Limb (tissue), 2 donors: ENCODE results near the gene STX16.
A peak's percentile ranks its signal among the peaks of the same experiment; 100 is the strongest.

ENCODE experiments used
- DNase-seq, 2 donors: peaks; one replicate each; pipeline ENCODE4 v3.0.0-alpha.2; 2016; ENCODE audit errors: extremely low spot score in 2 of 2

Gene STX16

DNA sequence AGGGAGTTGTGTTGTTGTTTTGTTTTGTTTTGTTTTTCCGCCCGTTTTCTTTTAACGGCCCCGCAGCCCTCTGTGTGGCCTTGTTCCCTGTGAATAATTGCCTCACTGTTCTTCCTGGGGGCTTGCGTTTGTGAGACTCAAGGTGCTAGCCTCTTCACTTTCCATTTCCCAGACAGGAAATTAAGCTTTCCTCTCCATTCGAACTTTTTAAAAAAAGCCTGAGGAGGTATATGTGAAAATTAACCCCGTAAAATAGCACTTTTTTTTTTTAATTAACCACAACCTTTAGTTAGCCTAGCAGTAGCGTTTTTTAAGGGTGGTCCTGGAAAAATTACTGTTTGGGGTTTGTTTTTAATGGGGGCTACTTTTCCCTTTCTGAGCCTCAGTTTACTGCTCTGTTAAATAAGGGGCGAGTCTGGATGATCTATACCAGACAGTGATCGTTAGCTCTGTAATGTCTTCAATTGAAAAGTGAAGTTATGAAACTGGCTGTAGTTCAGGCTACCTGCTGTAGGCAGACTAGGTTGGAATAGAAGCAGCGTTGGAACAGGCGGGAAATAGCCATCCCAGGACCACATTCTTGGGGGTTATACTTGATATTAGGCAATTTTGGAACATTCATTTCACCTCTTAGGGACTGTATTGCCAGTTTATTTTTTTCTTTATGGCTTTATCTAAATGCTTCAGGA, 1.7 kb downstream of the STX16 start:
- no peak for DNase-seq

DNA sequence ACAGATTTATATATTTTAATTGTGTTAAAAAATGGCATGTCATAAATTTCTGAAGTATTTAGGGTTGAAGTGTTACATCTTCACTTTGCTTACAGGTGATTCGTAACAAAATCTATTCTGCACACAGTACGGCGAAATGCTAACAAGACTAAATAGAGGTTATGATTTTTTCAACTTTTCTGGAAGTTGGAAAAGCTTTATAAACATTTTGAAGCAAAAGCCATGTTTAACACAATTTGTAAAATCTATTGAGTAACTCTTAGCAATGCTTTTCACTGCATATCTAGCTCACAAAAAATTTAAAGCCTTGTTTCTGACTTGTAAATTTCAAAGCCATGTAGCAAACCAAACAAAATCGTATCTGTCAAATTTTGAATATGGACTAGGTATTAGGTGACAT, 3.3 kb downstream of the STX16 start:
- DNase-seq, result no peak

DNA sequence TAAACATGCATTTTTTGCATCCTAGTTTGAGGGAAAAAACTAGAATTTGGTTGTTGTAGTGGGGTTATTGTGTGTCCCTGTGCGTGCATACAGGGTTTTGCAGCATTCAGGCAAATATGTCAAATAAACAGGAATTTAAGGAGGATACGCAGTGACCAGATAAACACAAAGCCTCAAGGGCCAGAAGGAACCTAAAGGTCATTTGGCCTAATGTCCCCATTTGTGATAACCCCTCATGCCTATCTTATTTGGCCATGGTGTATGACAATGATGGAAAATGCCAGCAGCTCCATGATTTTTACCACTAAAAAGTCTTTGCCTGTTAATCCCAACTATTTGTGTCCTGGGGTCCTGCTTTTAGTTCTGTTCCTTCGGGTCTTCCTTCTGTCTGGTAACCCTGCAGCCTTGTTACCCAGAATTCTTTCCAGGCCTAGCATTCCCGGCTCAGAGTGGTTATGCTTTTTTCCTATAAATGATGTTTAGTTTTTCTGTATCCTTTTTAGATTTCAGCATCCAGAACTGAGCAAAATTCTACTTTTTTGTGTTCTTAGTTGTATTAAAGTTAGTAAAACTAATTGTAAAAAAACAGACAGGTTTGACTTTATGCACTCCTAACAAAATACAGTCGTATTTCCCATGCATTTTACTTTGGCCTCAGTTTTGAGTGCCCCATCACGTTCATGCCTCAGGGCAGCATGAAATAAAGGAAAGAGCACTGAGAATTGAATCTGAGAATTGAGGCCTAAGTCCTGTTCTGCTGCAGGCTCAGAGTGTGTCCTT, 4.4 kb downstream of the STX16 start:
- no peak for DNase-seq

DNA sequence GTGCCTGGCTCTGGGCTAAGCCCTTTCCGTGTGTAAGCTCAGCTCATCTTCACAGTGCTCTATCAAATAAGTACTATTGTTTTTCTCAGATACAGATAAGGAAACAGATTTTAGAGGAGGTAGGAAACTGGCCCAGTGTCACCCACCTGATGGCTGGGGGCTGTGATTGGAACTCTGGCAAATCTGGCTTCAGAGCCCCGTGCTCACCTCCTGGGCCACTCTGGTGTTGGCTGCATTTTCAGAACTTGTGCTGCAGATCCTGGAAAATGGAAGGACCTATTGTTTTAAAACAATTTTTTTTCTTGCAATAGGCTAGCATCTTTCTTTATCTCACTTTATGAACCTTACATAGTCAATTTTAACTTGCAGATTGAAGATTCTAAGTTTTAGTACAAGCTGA, 5.7 kb downstream of the STX16 start:
- no peak for DNase-seq

DNA sequence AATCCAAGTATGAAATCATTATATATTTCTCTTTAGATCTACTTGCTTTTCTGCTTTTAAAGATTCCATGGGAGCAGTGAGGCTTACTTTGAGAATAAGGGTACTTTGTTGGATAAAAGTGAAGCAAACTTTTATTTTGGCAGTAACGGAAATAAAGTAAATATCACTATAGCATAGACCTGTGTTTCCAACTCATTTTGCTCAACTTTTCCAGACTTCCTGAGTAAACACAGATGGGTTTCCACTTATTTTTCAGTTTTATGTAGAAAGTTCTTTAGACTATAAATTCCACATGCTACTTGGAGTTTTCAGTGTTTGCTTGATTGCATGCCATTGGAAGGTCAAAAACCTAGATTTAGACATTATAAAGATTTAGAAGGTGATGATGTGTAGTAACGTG, 6.2 kb downstream of the STX16 start:
- peak in 1 of 2 donors; percentile 69 for DNase-seq

DNA sequence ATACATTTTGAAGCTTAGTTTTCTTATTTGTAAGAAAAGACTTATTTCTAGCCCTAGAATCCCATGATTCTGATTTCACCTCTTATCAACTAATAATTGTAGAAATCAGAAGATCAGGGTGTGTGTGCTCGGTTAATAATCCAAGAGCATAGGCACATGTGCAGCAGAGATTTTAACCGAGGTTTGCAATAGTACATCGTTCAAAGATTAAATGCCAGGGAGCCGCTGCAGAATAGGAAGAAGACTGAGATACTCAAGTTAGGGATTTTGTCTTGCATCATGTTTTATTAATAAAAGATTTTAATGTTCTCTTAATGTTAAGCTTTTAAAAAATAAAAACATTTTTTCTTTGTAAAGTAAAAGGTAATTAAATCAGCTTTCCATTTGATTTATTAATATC, 6.9 kb downstream of the STX16 start:
- DNase-seq, result no peak

DNA sequence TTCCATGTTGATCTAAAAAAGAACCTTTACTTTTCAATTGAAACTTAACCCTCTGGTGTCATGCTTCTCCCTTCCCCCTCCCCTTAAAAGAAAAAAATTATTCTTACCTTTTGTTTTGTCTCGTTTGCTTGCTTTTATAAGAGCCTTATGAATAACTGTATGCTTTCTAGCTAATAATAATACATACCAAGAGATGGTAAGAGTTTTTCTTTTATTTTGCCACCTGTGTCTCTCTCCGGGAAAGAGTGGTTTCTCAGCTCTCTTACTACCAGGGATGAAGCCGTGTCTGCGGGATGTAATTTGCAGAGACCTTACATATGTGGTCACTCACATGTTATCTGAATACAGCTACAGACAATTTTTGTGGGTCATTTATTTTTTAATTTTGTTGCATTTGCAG, 7.7 kb downstream of the STX16 start:
- no peak for DNase-seq

DNA sequence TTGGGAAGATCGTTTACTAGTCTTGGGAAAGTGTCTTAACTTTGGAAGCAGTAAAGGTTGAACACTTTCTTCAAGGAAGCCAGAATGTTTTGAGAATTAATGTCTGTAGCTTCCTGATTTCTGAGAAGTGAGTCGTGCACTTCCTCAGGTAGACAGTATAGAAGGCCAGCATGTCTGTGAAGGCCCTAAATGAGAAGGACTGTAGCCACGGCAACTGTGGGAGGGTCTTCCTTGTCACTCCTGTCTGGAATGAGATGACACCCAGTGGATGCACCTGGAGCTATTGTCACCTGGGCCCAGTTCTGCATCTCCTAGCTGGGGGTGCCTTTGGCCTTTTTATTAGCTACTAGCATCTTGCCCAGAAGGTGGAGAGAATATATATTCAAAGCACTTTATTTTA, 8.8 kb downstream of the STX16 start:
- DNase-seq, result no peak

DNA sequence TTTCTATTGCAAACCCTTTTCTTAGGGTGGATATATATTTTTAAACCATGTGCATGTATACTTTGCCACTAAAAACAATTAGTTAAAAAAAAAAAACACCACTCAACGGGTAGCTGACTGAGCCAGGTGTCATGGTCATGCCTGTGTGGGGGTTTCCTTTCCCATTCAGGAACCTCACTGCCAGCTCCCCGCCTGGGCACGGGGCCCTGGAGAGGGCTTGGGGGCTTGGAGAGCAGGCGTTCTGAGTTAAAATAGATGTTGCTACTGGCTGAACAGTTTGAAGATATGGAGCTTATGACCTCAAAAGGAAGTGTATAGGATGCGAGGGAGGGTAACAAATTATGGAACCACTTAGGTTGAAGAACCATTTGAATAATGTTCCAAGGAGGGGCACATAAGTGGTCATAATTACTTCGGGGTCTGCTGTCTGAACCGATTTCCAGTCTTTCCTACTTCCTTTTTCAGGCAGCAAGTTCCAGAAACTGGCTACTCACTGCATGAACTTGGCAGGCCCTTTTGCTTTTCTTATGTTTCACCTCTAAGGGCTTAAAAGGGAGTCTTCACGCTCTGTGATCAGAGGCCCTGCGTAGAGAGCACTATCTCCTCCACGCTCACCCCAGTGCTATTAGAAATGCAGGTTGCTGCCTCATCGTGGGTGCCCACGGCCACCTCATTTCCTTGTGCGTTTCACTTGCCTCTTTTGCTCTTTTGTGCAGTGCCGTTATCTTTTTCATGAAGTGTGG, 9.9 kb downstream of the STX16 start:
- no peak for DNase-seq

DNA sequence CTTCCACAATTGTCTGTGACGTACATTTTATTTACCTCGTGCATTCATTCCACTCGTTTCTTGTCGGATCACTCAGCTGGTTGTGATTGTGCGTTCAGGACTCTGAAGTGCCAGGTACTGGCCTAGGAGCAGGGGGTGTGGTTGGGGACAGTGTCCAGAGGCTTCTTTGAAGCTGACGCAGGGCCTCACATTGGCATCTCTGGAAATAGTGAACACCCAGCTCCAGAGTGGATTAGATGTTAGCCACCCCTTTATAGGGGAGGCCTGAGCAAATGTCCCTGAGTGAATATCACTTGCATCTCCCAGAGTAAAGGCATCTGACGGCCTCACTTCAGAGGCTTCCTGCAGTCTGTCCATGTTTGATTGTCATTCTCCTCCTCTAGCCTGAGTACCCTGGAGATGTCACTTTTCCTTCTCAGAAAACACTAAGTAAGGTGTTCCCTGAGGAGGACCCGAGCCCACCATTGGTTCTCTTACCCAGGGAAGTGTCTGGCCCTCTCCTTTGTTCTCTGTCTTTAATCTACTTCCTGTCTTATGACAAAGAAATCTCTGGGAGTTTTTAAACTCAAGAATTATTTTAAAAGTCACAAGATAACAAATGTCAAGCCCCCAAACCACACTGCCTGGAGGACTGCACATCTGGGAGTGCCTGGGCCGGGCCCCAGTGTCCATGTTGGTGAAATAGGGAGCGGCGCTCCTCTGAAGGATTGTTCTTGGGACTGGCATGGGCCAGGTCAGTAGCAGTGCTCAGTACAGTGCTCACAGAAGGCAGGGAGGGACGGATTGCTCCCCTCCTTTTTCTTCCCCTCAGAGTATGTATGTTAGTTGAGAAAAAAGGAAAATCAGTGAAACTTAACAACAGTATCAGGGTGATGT, 10.8 kb downstream of the STX16 start:
- DNase-seq, result no peak

DNA sequence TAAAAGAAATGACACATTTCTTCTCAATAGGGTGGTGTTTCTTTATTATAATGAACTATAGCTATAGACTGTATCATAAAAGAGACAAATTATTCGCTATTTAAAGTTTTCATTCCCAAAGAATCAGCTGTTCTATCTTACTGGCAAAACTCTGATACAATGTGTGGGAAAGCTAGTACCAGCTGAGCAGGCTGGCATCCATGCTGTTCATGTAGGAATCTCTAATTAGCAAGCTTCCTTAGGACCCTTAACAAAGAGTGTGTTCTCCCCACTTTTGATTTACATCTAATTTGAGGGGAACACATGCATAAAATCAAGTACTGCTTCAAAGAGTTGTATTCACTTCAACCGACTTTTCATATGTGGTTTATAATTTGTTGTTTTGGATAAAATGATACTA, 13.2 kb downstream of the STX16 start:
- DNase-seq, result no peak

DNA sequence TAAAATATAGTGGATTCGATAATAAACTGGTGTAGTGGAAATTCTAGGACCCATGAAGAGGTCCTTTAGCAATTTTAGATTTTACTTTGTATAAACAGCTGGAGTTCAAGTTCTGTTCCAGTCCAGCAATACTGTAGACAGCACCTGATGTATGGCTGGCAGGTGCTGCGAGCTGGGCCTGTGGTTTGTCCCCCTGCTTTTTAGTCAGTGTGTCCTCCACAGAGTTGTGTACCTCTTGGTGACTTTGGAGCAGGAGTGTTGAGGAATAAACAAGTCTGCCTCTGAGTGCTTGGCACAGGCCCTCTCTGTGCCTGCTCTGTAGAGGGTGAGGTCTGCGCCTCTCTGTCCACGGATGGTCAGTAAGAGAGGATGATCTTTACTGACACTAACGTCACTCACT, 13.8 kb downstream of the STX16 start:
- no peak for DNase-seq

DNA sequence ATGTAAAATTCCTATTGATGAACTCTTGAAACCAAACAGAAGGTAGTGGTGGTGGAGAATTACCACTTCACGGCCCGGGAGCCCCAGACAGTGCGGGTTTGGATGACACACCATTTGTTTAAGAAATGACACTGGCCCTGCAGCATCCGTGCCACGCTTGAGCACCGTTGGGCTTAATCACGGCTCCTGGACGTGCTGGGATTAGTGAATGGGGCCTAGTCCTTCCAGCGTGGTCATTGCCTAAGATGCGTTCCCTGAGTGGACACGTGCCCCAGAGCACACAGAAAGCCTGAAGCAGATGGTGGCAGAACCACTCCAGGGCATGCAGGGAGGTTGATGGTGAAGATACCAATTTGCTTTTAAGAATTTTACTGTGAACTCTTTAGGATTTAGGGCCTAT, 14.5 kb downstream of the STX16 start:
- DNase-seq, result no peak

DNA sequence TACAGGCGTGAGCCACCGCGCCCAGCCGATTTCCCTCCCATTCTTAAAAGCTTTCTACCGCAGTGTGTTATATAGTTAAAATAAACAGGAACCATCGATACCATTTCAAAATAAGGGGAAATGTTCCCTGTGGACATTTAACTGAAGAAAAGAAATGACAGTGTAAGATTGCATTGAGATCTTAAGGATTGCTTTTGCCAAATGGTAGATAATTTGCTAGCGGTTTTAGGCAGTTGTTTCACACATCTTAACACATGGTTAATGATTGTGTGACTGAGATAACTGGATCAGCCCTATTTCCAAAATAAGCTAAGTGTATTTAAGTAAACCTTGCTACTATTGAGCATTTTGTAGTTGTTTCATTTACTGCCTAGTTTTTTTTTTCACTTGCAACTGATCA, 15.6 kb downstream of the STX16 start:
- no peak for DNase-seq

DNA sequence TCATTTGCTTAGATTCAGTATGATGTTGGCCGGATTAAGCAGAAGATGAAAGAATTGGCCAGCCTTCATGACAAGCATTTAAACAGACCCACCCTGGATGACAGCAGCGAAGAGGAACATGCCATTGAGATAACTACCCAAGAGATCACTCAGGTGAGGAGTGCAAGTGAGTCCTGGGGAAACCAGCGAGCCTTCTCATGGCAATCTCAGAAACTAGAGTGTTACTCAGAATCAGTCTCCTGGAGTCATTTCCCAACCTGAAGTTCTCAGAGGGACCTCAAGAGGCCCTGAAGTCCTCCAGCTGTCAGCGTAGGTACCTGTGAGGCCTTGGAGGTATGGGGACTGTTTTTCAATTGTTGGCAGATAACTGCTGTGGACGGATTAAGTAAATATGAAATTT, 16.9 kb downstream of the STX16 start:
- no peak for DNase-seq

DNA sequence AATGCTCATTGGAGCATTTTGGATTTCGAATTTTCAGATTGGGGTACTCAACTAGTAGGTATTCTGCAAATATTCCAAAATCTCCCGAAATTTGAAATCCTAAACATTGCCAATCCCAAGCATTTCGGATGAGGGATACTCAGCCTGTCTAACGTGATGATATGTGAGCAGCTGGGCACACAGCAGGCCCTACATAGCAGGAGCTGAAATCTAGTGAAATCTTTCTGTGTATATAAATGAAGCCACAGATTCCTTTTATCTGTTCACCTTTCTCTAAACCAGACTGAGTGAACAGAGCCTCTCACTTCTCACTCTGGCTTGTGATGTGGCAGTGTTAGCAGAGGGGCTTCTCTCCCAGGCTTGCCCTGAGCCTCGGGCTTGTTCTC, 17.8 kb downstream of the STX16 start:
- DNase-seq, result no peak

DNA sequence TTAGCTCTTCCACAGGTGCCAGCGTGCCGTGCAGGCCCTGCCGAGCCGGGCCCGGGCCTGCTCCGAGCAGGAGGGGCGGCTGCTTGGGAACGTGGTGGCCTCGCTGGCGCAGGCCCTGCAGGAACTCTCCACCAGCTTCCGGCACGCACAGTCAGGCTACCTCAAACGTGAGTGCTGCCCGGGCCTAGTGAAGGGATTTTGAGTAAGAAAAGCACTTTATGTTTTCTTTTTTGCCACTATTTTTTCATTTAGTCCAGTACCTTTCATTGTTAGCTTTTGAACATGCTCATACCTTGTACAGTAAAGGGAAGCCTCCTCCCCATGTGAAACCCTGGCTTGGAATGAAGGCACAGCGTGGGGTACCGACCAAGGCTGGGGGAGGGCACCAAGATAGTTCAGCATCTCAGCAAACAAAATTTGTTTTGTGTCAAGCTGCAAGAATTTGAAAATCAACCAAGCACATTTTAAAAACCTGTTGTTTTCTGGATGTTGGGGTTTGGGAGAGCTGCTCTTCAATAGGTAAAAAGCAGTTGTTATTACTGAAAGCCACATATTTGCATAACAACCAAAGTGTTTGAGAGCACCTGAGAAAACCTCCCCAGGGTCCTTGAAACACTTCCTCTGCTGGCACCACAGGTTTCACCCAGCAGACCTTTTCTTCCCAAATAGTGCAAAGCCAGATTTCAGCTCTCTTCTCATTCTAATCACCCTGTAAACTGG, 18.4 kb downstream of the STX16 start:
- DNase-seq, result no peak

DNA sequence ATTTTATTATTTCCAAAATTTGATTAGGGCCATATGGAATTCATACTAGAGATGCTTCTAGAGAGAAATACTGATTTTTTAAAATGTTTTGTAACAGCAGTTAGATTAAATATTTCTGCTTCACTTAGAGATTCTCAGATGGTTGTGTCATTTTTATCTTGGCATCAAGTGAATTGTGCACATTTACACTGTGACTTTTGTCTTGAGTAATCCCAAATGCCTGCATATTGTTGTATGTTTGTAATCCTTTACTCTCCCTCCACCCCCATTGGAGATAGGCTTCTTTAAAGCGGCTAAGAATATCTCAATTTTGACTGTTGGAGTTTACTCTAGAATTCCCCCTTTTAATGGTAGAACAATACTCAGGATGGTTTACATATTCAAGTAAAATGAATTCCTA, 19.0 kb downstream of the STX16 start:
- DNase-seq, result no peak

DNA sequence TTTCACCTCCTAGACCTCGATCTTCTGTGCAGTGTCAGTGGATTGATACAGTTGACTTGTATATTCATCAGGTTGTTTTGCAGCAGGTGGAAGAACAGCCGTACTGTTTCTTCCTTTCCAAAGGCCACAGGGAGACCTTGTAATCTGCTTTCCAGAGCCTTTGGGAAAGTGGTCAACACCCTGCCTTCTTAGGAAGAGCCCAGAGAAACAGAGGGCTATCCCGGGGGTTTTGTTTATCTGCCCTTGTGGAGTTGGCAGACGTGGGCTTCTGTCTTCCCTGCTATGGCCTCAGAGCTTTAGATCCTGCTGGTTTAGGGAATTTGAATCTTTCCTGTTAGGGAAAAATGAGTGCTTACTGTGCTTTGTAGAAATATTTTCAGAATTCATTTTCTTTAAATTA, 19.6 kb downstream of the STX16 start:
- no peak for DNase-seq

DNA sequence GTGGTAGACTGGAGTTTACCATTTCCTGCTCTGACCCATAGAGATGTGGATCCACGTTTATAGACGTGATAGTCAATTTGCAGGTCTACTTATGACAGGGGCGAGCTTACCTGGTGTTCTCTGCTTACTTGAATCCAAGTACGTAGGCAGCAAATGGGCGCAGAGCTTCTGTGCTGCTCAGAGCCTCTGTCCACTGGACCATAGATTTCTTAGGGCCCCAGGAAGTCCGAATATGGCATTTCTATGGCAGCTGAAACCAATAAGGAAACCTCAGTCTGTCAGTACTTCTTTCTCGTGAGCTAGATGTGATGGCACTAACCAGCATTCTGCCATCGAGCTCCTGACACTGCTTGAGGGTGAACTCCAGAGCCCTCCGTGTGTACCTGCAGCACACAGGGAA, 22.0 kb downstream of the STX16 start:
- no peak for DNase-seq

DNA sequence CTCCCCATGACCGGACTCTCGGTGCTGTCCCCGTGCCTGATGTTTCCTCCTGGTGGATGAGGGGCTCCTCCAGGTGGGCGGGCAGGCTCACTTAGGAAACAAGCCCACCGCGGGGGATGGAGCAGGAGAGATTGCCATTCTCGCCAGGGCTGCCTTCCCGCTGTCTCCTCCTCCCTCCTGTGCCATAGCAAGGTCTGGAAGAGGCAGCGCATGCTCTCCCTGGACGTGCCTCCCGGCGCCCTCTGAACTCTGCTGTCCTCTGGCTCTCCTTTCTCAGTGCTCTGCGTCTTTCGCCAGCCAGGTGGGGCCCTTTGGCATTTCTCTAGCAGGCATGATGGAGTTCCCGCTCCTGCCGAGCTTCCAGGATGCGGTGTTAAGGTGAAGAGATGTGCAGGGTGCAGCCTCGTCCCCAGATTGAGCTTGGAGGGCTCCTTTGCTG, 24.1 kb downstream of the STX16 start:
- no peak for DNase-seq
